ENCODE results near the gene CRISP1.
"Not testable (repeated sequence)": the region's sequence is repeated elsewhere in the genome, so short reads cannot be mapped to it uniquely, and the experiment has no call there.

CRISP1 gene

DNA sequence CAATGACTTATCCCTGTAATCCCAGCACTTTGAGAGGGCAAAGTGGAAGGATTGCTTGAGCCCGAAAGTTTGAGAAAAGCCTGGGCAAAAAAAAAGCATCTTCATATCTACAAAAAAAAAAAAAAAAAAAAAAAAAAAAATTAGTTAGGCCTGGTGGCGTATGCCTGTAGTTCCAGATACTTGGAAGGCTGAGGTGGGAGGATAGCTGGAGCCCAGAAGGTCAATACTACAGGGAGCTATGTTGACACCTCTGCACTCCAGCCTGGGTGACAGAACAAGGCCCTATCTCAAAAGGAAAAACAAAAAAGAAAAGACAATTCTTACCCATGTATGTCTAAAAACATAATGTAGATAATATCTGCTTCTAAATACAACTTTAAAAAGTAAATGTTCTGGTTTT, 27.2 kb downstream of the CRISP1 start:
- no peak for DNase-seq

DNA sequence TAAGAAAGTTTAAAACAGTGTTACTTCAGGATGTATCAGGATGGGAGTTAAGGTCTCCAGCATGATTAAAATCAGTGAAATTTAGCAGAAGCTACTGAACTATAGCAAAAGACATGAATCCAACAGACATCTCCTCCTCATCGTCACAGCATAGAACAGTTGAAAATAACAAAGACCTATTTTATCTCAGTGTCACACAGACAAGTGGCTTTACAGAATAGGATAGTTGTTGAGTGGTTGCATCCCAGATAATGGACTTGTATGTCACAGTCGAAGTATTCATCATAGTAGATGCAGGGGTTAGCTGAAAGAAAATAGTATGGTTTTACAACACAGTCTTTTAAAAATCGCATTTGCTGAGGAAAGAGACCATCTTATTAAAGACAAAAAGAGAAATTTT, 31.2 kb downstream of the CRISP1 start:
- DNase-seq = no peak

DNA sequence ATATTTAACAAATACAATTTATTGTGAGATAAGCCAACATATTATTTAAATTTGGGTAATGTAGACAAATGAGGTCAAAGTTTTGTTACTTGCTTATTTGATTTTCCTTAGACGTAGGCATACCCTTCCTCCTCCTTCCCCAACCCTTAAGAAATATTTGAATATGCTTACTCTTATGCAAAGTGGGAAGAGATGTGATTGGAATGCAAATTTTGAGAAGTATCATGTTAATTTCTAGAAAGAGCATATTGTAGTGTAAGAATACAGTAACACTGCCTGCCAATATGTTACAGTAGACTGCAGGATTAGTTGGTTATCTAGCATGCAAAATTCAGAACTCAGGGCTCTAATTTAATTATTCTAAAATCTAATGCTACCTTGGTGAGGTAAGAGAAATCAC, 32.9 kb downstream of the CRISP1 start:
- no peak for DNase-seq

GRCh38 chr6:49826743-49827406, 39.5 kb downstream of the CRISP1 start:
- DNase-seq = no peak

GRCh38 chr6:49815166-49815565, 51.2 kb downstream of the CRISP1 start:
- DNase-seq = no peak

- no peak for DNase-seq
Measured at GRCh38 chr6:49813248-49813647, 53.1 kb downstream of the CRISP1 start.

- DNase-seq = no peak
Measured at GRCh38 chr6:49806145-49806544, 60.2 kb downstream of the CRISP1 start.

GRCh38 chr6:49805246-49805645, 61.1 kb downstream of the CRISP1 start:
- no peak for DNase-seq

GRCh38 chr6:49801525-49801924, 64.8 kb downstream of the CRISP1 start:
- DNase-seq = no peak

GRCh38 chr6:49799090-49799489, 67.2 kb downstream of the CRISP1 start:
- DNase-seq = no peak

DNA sequence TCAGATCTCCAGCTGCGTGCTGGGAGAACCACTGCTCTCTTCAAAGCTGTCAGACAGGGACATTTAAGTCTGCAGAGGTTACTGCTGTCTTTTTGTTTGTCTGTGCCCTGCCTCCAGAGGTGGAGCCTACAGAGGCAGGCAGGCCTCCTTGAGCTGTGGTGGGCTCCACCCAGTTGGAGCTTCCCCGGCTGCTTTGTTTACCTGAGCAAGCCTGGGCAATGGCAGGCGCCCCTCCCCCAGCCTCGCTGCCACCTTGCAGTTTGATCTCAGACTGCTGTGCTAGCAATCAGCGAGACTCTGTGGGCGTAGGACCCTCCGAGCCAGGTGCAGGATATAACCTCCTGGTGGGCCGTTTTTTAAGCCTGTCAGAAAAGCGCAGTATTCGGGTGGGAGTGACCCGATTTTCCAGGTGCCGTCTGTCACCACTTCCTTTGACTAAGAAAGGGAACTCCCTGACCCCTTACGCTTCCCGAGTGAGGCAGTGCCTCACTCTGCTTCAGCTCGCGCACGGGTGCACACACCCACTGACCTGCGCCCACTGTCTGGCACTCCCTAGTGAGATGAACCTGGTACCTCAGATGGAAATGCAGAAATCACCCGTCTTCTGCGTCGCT, 69.4 kb downstream of the CRISP1 start:
- DNase-seq = not testable (repeated sequence)

DNA sequence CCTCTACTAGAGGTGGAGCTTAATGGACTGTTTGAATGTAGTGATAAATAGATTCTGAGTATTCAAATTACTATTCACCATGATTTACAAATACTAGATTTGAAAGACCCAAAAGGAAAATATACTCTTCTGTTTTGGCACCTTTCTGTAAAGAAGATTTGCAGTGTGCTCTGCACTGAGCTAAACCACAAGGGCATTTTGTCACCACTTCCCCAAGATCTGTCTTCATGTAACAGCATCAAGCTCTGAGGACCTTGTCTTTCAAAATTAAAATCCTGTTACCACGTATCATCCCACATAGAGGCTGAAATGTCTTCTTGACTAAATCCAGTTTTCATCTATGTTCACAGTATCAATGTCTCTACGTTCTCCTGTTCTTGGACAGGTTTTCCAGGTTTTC, 76.0 kb downstream of the CRISP1 start:
- DNase-seq = no peak

GRCh38 chr6:49787176-49787575, 79.2 kb downstream of the CRISP1 start, which contains the start of gene PGK2:
Gene PGK2, minus strand, starts transcription at chr6:49787285. Its CDS starts 98 bp downstream, at chr6:49787187.
- no peak for DNase-seq

DNA sequence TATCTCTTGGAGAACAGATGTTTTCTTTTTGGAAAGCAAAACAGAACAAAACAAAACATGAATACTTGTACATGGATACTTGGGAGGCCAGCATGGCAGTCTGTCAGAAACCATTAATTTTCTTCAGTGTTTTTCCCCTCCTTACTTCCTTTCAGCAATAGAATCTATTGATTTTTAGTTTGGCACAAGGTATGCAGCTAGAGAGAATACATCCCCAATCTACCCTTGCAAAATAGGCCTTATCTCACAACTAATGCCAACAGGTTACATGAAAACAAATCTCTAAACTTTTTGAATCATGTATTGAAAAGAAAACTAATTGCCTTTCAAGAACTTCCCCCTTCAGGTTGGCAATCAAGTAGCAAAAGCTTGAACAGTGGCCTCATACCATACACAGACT, 82.1 kb downstream of the CRISP1 start:
- DNase-seq = no peak

Measured in CD4-positive, alpha-beta T cell treated with Interferon alpha-2 for 1 hour (primary cell).